ENCODE results near the gene PTPRC.

Gene PTPRC

DNA sequence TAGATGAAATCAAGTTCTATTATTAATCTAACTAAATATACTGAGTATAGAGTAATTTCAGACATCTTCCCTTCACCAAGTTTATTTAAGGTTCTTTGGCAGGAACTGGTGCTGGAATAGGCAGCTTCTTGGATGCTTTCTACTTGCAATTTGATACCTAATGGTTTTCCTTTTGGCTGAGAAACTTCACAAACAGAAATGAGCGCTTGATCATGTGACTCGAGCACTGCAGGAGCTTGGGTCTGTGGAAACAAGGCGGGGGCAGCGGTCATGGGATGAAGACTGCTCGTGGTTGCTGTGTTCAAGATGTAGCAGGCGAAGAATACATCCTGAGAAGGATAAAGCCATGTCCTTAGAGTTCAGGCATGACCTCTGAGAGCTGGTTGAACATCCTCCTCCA, 136.8 kb downstream of the PTPRC start:
- H3K9me3 ChIP-seq (ENCODE audit: low read length), result no peaks in the 10 kb centered on the region
- no peaks in the 10 kb centered on the region for H3K79me2 ChIP-seq (ENCODE audit: insufficient read depth, low read length)
- H3K4me3 ChIP-seq (ENCODE audit: low read depth, low read length, poor library complexity, severe bottlenecking), result no peak overlapping the region
- H3K9me2 ChIP-seq (ENCODE audit: low read depth, low read length), result no peaks in the 10 kb centered on the region
- TF ChIP-seq EZH2 (IDR thresholded peaks at IDR 0.05; ENCODE audit: borderline replicate concordance, low read length), result no peak
- TF ChIP-seq, protein P1, sequence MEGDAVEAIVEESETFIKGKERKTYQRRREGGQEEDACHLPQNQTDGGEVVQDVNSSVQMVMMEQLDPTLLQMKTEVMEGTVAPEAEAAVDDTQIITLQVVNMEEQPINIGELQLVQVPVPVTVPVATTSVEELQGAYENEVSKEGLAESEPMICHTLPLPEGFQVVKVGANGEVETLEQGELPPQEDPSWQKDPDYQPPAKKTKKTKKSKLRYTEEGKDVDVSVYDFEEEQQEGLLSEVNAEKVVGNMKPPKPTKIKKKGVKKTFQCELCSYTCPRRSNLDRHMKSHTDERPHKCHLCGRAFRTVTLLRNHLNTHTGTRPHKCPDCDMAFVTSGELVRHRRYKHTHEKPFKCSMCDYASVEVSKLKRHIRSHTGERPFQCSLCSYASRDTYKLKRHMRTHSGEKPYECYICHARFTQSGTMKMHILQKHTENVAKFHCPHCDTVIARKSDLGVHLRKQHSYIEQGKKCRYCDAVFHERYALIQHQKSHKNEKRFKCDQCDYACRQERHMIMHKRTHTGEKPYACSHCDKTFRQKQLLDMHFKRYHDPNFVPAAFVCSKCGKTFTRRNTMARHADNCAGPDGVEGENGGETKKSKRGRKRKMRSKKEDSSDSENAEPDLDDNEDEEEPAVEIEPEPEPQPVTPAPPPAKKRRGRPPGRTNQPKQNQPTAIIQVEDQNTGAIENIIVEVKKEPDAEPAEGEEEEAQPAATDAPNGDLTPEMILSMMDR (IDR thresholded peaks at IDR 0.05; ENCODE audit: low read length), result no peak
- no peak overlapping the region for H2AFZ ChIP-seq (ENCODE audit: low read length)
- peaks cover 10% of the 10 kb centered on the region for H3K4me1 ChIP-seq (ENCODE audit: insufficient read depth, low read length, severe bottlenecking)
- no peaks in the 10 kb centered on the region for H4K20me1 ChIP-seq (ENCODE audit: insufficient read depth, low read length)
- no peak overlapping the region for H3K27ac ChIP-seq (ENCODE audit: low read depth, low read length, poor library complexity, severe bottlenecking)
- H3K4me2 ChIP-seq (ENCODE audit: low read length), result no peak overlapping the region
- H3K9ac ChIP-seq (ENCODE audit: low read length), result no peak overlapping the region
- H3K36me3 ChIP-seq (ENCODE audit: insufficient read depth, low read length), result no peaks in the 10 kb centered on the region
- no peaks in the 10 kb centered on the region for H3K27me3 ChIP-seq (ENCODE audit: insufficient read depth, low read length)
- no peaks in the 10 kb centered on the region for H3F3A ChIP-seq (ENCODE audit: insufficient read depth, low read length)

DNA sequence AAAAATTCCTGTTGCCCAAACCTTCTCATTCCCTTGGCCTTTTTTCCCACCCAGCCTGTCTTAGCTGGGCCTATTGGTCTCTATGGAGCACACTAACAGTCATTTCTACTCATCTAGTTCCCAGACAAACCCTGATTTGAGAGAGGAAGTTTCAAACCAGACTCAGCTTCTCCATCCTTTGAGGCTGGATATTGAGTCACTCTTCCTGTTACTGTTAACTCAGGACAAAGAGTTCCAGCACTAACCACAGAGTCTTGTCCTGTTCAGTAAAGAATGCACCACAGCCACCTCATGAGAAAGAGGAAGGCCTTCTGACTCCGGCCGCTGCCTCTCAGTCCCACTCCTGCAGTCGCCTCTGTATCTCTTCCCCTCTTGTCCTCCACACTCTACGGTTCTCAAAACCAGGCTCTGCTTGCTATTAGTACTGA, 137.8 kb downstream of the PTPRC start:
- H3K27me3 ChIP-seq (ENCODE audit: insufficient read depth, low read length), result no peaks in the 10 kb centered on the region
- H3F3A ChIP-seq (ENCODE audit: insufficient read depth, low read length), result no peaks in the 10 kb centered on the region
- no peaks in the 10 kb centered on the region for H3K36me3 ChIP-seq (ENCODE audit: insufficient read depth, low read length)
- no peak overlapping the region for H3K9ac ChIP-seq (ENCODE audit: low read length)
- H3K79me2 ChIP-seq (ENCODE audit: insufficient read depth, low read length), result no peaks in the 10 kb centered on the region
- TF ChIP-seq EZH2 (IDR thresholded peaks at IDR 0.05; ENCODE audit: borderline replicate concordance, low read length), result no peak
- TF ChIP-seq, protein P1 (IDR thresholded peaks at IDR 0.05; ENCODE audit: low read length), result no peak
- H3K9me3 ChIP-seq (ENCODE audit: low read length), result no peaks in the 10 kb centered on the region
- H4K20me1 ChIP-seq (ENCODE audit: insufficient read depth, low read length), result no peaks in the 10 kb centered on the region
- no peak overlapping the region for H2AFZ ChIP-seq (ENCODE audit: low read length)
- H3K9me2 ChIP-seq (ENCODE audit: low read depth, low read length), result no peaks in the 10 kb centered on the region
- H3K4me1 ChIP-seq (ENCODE audit: insufficient read depth, low read length, severe bottlenecking), result peaks cover 6% of the 10 kb centered on the region
- H3K4me2 ChIP-seq (ENCODE audit: low read length), result no peak overlapping the region
- no peak overlapping the region for H3K4me3 ChIP-seq (ENCODE audit: low read depth, low read length, poor library complexity, severe bottlenecking)
- H3K27ac ChIP-seq (ENCODE audit: low read depth, low read length, poor library complexity, severe bottlenecking), result no peak overlapping the region

DNA sequence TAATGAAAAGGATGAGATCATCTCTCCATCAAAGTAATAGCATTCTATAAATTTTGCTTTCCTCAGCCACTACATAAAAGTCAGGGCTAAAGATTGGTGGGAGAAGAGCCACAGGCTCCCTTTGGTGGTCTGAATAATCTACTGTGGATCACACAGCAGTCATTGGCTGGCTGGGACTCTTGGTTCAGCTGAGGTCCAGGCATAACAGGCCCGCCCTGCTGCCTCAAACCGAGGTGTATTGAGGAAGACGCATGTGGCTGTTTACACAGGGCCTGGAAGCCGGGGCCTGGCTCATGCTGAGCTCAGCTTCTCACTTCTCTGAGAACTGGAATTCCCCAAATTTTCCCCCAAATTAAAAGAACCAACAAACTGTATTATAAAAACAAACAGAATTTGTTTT, 139.2 kb downstream of the PTPRC start:
- no peaks in the 10 kb centered on the region for H3K9me2 ChIP-seq (ENCODE audit: low read depth, low read length)
- H3K4me2 ChIP-seq (ENCODE audit: low read length), result no peak overlapping the region
- H2AFZ ChIP-seq (ENCODE audit: low read length), result no peak overlapping the region
- no peaks in the 10 kb centered on the region for H3K9me3 ChIP-seq (ENCODE audit: low read length)
- no peaks in the 10 kb centered on the region for H3K36me3 ChIP-seq (ENCODE audit: insufficient read depth, low read length)
- no peak overlapping the region for H3K27ac ChIP-seq (ENCODE audit: low read depth, low read length, poor library complexity, severe bottlenecking)
- H3K79me2 ChIP-seq (ENCODE audit: insufficient read depth, low read length), result no peaks in the 10 kb centered on the region
- no peak for TF ChIP-seq EZH2 (IDR thresholded peaks at IDR 0.05; ENCODE audit: borderline replicate concordance, low read length)
- TF ChIP-seq, protein P1 (IDR thresholded peaks at IDR 0.05; ENCODE audit: low read length), result no peak
- no peak overlapping the region for H3K4me3 ChIP-seq (ENCODE audit: low read depth, low read length, poor library complexity, severe bottlenecking)
- no peaks in the 10 kb centered on the region for H3F3A ChIP-seq (ENCODE audit: insufficient read depth, low read length)
- H3K27me3 ChIP-seq (ENCODE audit: insufficient read depth, low read length), result no peaks in the 10 kb centered on the region
- H3K4me1 ChIP-seq (ENCODE audit: insufficient read depth, low read length, severe bottlenecking), result no peaks in the 10 kb centered on the region
- no peak overlapping the region for H3K9ac ChIP-seq (ENCODE audit: low read length)
- no peaks in the 10 kb centered on the region for H4K20me1 ChIP-seq (ENCODE audit: insufficient read depth, low read length)

Data from OCI-LY1 (cell line).